Brain microvascular endothelial cell (primary cell): ENCODE measurements around the gene ZNF708.
"Not testable (repeated sequence)": the region's sequence is repeated elsewhere in the genome, so short reads cannot be mapped to it uniquely, and the experiment has no call there.

Experiments
- DNase-seq: peaks from one replicate; pipeline ENCODE4 v3.0.0-alpha.2; 2020
- H3K27ac ChIP-seq: fragments of 250-450 bp; sonication (Bioruptor Pico); 2 replicates; pipeline ENCODE4 v1.5.1; 2020; ENCODE audit warnings: mild to moderate bottlenecking, moderate library complexity
- H3K27me3 ChIP-seq: fragments of 250-450 bp; sonication (Bioruptor Pico); replicated peaks from 2 replicates; pipeline ENCODE4 v1.5.1; 2020; ENCODE audit warnings: mild to moderate bottlenecking
- H3K36me3 ChIP-seq: fragments of 250-450 bp; sonication (Bioruptor Pico); replicated peaks from 2 replicates; pipeline ENCODE4 v1.5.1; 2020; ENCODE audit warnings: mild to moderate bottlenecking
- H3K4me3 ChIP-seq: 2 replicates; pipeline ENCODE4 v1.5.1; 2011; ENCODE audit warnings: low read depth, mild to moderate bottlenecking, control low read depth, low read length, moderate library complexity
- CTCF ChIP-seq: IDR thresholded peaks from 2 replicates; pipeline ENCODE4 v1.5.1; 2011; ENCODE audit warnings: low read depth, mild to moderate bottlenecking, moderate library complexity, low read length, control low read depth, inconsistent platforms; ENCODE audit errors: missing control alignments
- in situ Hi-C: cut with HindIII; loops from 2 replicates; pipeline ENCODE4 v1.10.0; 2017; ENCODE audit warnings: low sequenced_read_pairs, low pct_ligation_motif_present

ZNF708 gene

GRCh38 chr19:21317821-21318220 is 11.4 kb downstream of the ZNF708 start:
- no peak for TF ChIP-seq CTCF
- H3K36me3 ChIP-seq = no peaks in the 10 kb centered on the region

GRCh38 chr19:21314676-21315075 is 14.5 kb downstream of the ZNF708 start:
- H3K27me3 ChIP-seq = no peaks in the 10 kb centered on the region
- no peak overlapping the region for H3K4me3 ChIP-seq
- no peaks in the 10 kb centered on the region for H3K36me3 ChIP-seq
- TF ChIP-seq CTCF = no peak
- DNase-seq = no peak
- in situ Hi-C loops = no loop called here
- H3K27ac ChIP-seq = no peak overlapping the region

More at GRCh38 chr19:21317821-21318220, 11.4 kb downstream of the ZNF708 start:
- Histone ChIP-seq H3K27ac (no peak overlapping the region), H3K27me3 (no peaks in the 10 kb centered on the region), H3K4me3 (no peak overlapping the region)
- DNase-seq = no peak
- in situ Hi-C loops = no loop called here

- H3K36me3 ChIP-seq, H3K27ac ChIP-seq, in situ Hi-C loops: not testable (repeated sequence)
These were observed 16.4 kb downstream of the ZNF708 start for GRCh38 chr19:21312807-21313206.

GRCh38 chr19:21308773-21309172 is 20.4 kb downstream of the ZNF708 start:
- TF ChIP-seq CTCF = no peak
- Histone ChIP-seq H3K27me3 (no peaks in the 10 kb centered on the region), H3K27ac (no peak overlapping the region), H3K4me3 (no peak overlapping the region), H3K36me3 (peaks cover 12% of the 10 kb centered on the region)
- in situ Hi-C loops = no loop called here
- DNase-seq = no peak

More at GRCh38 chr19:21312807-21313206, 16.4 kb downstream of the ZNF708 start:
- H3K4me3 ChIP-seq, DNase-seq, H3K27me3 ChIP-seq: not testable (repeated sequence)

GRCh38 chr19:21306881-21307479 is 22.2 kb downstream of the ZNF708 start:
- H3K4me3 ChIP-seq, DNase-seq, H3K27ac ChIP-seq, H3K27me3 ChIP-seq, in situ Hi-C loops: not testable (repeated sequence)
- H3K36me3 ChIP-seq = peaks cover 16% of the 10 kb centered on the region

GRCh38 chr19:21293768-21294167 is 35.4 kb downstream of the ZNF708 start:
- in situ Hi-C loops, H3K27me3 ChIP-seq, DNase-seq, H3K4me3 ChIP-seq, H3K27ac ChIP-seq: not testable (repeated sequence)
- peaks cover 29% of the 10 kb centered on the region for H3K36me3 ChIP-seq

- H3K27ac ChIP-seq = no peak overlapping the region
- no peak overlapping the region for H3K4me3 ChIP-seq
- in situ Hi-C loops = no loop called here
- DNase-seq = no peak
- no peaks in the 10 kb centered on the region for H3K27me3 ChIP-seq
- H3K36me3 ChIP-seq = no peaks in the 10 kb centered on the region
- no peak for TF ChIP-seq CTCF
These were observed 59.4 kb downstream of the ZNF708 start for GRCh38 chr19:21269813-21270212.
